ENCODE data around the gene TUBD1.

The TUBD1 gene

GRCh38 chr17:59826706-59827453, 65.9 kb downstream of the TUBD1 start:
- DNase-seq: no peak

GRCh38 chr17:59825533-59826322, 67.0 kb downstream of the TUBD1 start:
- DNase-seq: no peak

- DNase-seq: no peak
Measured at GRCh38 chr17:59815965-59816364, 76.8 kb downstream of the TUBD1 start.

- DNase-seq: no peak
Measured at GRCh38 chr17:59814685-59815084, 78.1 kb downstream of the TUBD1 start.

GRCh38 chr17:59814276-59814675, 78.5 kb downstream of the TUBD1 start:
- DNase-seq: no peak

GRCh38 chr17:59812139-59812538, 80.6 kb downstream of the TUBD1 start:
- no peak for DNase-seq

GRCh38 chr17:59811209-59811608, 81.5 kb downstream of the TUBD1 start:
- no peak for DNase-seq

- DNase-seq: no peak
Measured at GRCh38 chr17:59810894-59811153, 81.9 kb downstream of the TUBD1 start.
